DND-41 (cell line): ENCODE measurements around the gene RFX1.

Experiments
- EZH2 ChIP-seq: IDR thresholded peaks from 3 replicates; pipeline ENCODE4 v1.6.1; 2012; ENCODE audit warnings: borderline replicate concordance, low read depth, mild to moderate bottlenecking, moderate library complexity, low read length, inconsistent platforms; ENCODE audit not compliant: severe bottlenecking
- TF ChIP-seq, protein P1 (sequence below): IDR thresholded peaks from 2 replicates; pipeline ENCODE4 v1.5.1; 2012; ENCODE audit warnings: borderline replicate concordance, low read length, moderate library complexity, mild to moderate bottlenecking; ENCODE audit not compliant: poor library complexity, severe bottlenecking; ENCODE audit errors: extremely low read depth

DNA sequence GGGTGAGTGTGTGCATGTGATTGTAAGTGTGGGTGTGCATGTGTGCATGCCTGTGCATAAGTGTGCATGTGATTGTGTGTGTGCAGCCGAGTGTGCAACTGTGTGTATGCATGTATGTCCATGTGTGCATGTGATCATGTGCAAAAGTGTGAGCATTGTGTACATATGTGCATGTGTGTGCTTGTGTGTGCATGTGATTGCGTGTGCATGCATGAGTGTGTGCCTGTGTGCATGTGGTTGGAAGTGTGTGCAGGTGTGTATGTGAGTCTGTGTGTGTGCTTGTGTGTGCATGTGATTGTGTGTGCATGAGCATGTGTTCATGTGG lies 71.4 kb downstream of the RFX1 start:
- TF ChIP-seq, protein P1, sequence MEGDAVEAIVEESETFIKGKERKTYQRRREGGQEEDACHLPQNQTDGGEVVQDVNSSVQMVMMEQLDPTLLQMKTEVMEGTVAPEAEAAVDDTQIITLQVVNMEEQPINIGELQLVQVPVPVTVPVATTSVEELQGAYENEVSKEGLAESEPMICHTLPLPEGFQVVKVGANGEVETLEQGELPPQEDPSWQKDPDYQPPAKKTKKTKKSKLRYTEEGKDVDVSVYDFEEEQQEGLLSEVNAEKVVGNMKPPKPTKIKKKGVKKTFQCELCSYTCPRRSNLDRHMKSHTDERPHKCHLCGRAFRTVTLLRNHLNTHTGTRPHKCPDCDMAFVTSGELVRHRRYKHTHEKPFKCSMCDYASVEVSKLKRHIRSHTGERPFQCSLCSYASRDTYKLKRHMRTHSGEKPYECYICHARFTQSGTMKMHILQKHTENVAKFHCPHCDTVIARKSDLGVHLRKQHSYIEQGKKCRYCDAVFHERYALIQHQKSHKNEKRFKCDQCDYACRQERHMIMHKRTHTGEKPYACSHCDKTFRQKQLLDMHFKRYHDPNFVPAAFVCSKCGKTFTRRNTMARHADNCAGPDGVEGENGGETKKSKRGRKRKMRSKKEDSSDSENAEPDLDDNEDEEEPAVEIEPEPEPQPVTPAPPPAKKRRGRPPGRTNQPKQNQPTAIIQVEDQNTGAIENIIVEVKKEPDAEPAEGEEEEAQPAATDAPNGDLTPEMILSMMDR = no peak
- no peak for TF ChIP-seq EZH2
